Measurements from ENCODE around the gene PEMT. TPM values are rescaled to one million over a fixed set of nuclear protein-coding genes. Genes with fewer than 3 reads are reported as not detected.

Gene PEMT
- polyA plus RNA-seq, 2 of the 4 experiments (the other 2 are of a cell fraction), result 47.5 to 47.8 TPM

- H3K9me3 ChIP-seq, result no peaks in the 10 kb centered on the region
- no peak overlapping the region for H3K4me3 ChIP-seq
- ChIA-PET POLR2A (no interaction called here), CTCF (interaction anchor here (0.8 to 8.1 kb wide), 8 partner anchors 9 to 170 kb away, joined by 3 to 47 read pairs (median 4); partner anchors contain the start of gene RASD1)
- FAIRE-seq (no peak), DNase-seq (ENCODE audit: low read depth in 1 of 2, low spot score in 1 of 2) (no peak), ATAC-seq (no peak)
- H3K27ac ChIP-seq, result no peak overlapping the region
- TF ChIP-seq TFCP2L1 (CRISPR knock-in tag; IDR thresholded peaks at IDR 0.05), result no peak
- no peak for TF ChIP-seq CEBPB (IDR thresholded peaks at IDR 0.05)
- TF ChIP-seq KDM1A (IDR thresholded peaks at IDR 0.05; ENCODE audit: low read depth), result no peak
- TF ChIP-seq HOXB5 (CRISPR knock-in tag; IDR thresholded peaks at IDR 0.05), result no peak
- TF ChIP-seq JUNB (IDR thresholded peaks at IDR 0.05), result no peak
- no peak for TF ChIP-seq BCL3 (IDR thresholded peaks at IDR 0.05)
- TF ChIP-seq RARB (CRISPR knock-in tag; IDR thresholded peaks at IDR 0.05), result no peak
- no peak for TF ChIP-seq TP53 (CRISPR knock-in tag; IDR thresholded peaks at IDR 0.05)
- TF ChIP-seq E2F6 (IDR thresholded peaks at IDR 0.05; ENCODE audit: borderline replicate concordance, low read depth), result no peak
- TF ChIP-seq ZSCAN20 (CRISPR knock-in tag; IDR thresholded peaks at IDR 0.05), result no peak
- TF ChIP-seq PHF8 (IDR thresholded peaks at IDR 0.05; ENCODE audit: borderline replicate concordance, low read depth), result no peak
- TF ChIP-seq ATOH8 (CRISPR knock-in tag; IDR thresholded peaks at IDR 0.05; ENCODE audit: low read depth), result no peak
- TF ChIP-seq HDAC2 (IDR thresholded peaks at IDR 0.05), result no peak
- TF ChIP-seq NFE2L2 (conservative IDR thresholded peaks at IDR 0.05; ENCODE audit: low read length), result no peak
- no peak for TF ChIP-seq MAX (IDR thresholded peaks at IDR 0.05)
- no peak for TF ChIP-seq EHF (CRISPR knock-in tag; IDR thresholded peaks at IDR 0.05)
- no peak for TF ChIP-seq MAFK (IDR thresholded peaks at IDR 0.05; ENCODE audit: partially characterized antibody)
- H3K4me1 ChIP-seq, result peaks cover 5% of the 10 kb centered on the region; the same call in 2 of the 3 replicates
- no peak overlapping the region for H3K4me2 ChIP-seq
- WGBS (ENCODE audit: missing lambda C conversion rate), result 82% methylated on average over 6 of the region's 6 CpGs
Measured at GRCh38 chr17:17525956-17526355, 65.6 kb downstream of the PEMT start.

GRCh38 chr17:17525311-17525710 is 66.2 kb downstream of the PEMT start:
- Histone ChIP-seq H3K27ac (no peak overlapping the region), H3K4me2 (no peak overlapping the region), H3K4me3 (no peak overlapping the region), H3K4me1 (peaks cover 5% of the 10 kb centered on the region; the same call in 2 of the 3 replicates), H3K9me3 (no peaks in the 10 kb centered on the region)
- TF ChIP-seq ESRRA (IDR thresholded peaks at IDR 0.05; ENCODE audit: borderline replicate concordance, low read length), result no peak
- TF ChIP-seq HOXB5 (CRISPR knock-in tag; IDR thresholded peaks at IDR 0.05), result no peak
- no peak for TF ChIP-seq MYC (IDR thresholded peaks at IDR 0.05; ENCODE audit: borderline replicate concordance, low read length)
- no peak for TF ChIP-seq HES2 (IDR thresholded peaks at IDR 0.05)
- no peak for TF ChIP-seq CEBPB (IDR thresholded peaks at IDR 0.05)
- TF ChIP-seq PBX3 (IDR thresholded peaks at IDR 0.05), result no peak
- ATAC-seq (no peak), DNase-seq (ENCODE audit: low read depth in 1 of 2, low spot score in 1 of 2) (no peak), FAIRE-seq (no peak)
- POLR2A ChIA-PET, result no interaction called here
- 92% methylated on average over 14 of the region's 15 CpGs for WGBS (ENCODE audit: missing lambda C conversion rate)
- CTCF ChIA-PET, result interaction anchor here (0.8 to 8.1 kb wide), 7 partner anchors 8 to 170 kb away, joined by 3 to 47 read pairs (median 5); partner anchors contain the start of gene RASD1
